Caco-2 (cell line): ENCODE data around the gene ANKRD44. TPM values are rescaled to one million over a fixed set of nuclear protein-coding genes. Genes with fewer than 3 reads are reported as not detected.

Source experiments
- BruUV-seq: library from RNA; stranded (reverse); fragments of 400-500 nt; replicated peaks from 2 replicates; lab custom pipeline; 2021; lab: Mats Ljungman, UMichigan
- CTCF ChIA-PET: fragments of 300-600 bp; sonication (Branson Sonifier 250); formaldehyde crosslinking; loops from one replicate; lab custom pipeline; 2022; ENCODE audit warnings: antibody characterized with exemption; lab: Charles Lee
- POLR2A ChIA-PET: fragments of 300-600 bp; sonication (Branson Sonifier 250); formaldehyde crosslinking; loops from one replicate; lab custom pipeline; 2022; ENCODE audit warnings: antibody characterized with exemption; lab: Charles Lee
- DNase-seq, 2 experiments: peaks; one replicate each; pipeline versions ENCODE4 v3.0.0 to v3.0.0-alpha.2; 2020 to 2022
- H3K27me3 ChIP-seq: replicated peaks from 2 replicates; pipeline ENCODE4 v1.6.0; 2011; ENCODE audit warnings: low read length; ENCODE audit not compliant: control insufficient read depth, insufficient read depth
- H3K36me3 ChIP-seq: 2 replicates; pipeline ENCODE4 v1.5.1; 2011; ENCODE audit warnings: low read length; ENCODE audit not compliant: control insufficient read depth, insufficient read depth
- H3K4me1 ChIP-seq: fragments of 250-450 bp; sonication (Bioruptor Pico); 2 replicates; pipeline ENCODE4 v1.5.1; 2020; ENCODE audit warnings: mild to moderate bottlenecking
- H3K4me3 ChIP-seq: 2 replicates; pipeline ENCODE4 v1.5.1; 2011; ENCODE audit warnings: low read depth, mild to moderate bottlenecking, control low read depth, low read length
- H3K9me3 ChIP-seq: fragments of 250-450 bp; sonication (Bioruptor Pico); 2 replicates; pipeline ENCODE4 v1.5.1; 2020; ENCODE audit warnings: mild to moderate bottlenecking, moderate library complexity
- H3K27ac Mint-ChIP-seq: one replicate; pipeline ENCODE4 v1.8.0; 2022; ENCODE audit warnings: mixed read lengths; ENCODE audit not compliant: unreplicated experiment
- H3K27me3 Mint-ChIP-seq: one replicate; pipeline ENCODE4 v1.8.0; 2022; ENCODE audit warnings: mixed read lengths; ENCODE audit not compliant: insufficient read depth, unreplicated experiment
- H3K36me3 Mint-ChIP-seq: one replicate; pipeline ENCODE4 v1.8.0; 2022; ENCODE audit warnings: mild to moderate bottlenecking, mixed read lengths; ENCODE audit not compliant: insufficient read depth, unreplicated experiment
- H3K4me1 Mint-ChIP-seq: one replicate; pipeline ENCODE4 v1.8.0; 2022; ENCODE audit warnings: low read depth, mixed read lengths; ENCODE audit not compliant: unreplicated experiment
- H3K4me3 Mint-ChIP-seq: one replicate; pipeline ENCODE4 v1.8.0; 2022; ENCODE audit warnings: mild to moderate bottlenecking, moderate library complexity, mixed read lengths; ENCODE audit not compliant: unreplicated experiment
- H3K9me3 Mint-ChIP-seq: one replicate; pipeline ENCODE4 v1.8.0; 2022; ENCODE audit warnings: mixed read lengths; ENCODE audit not compliant: unreplicated experiment
- intact Hi-C: fragments of 100-400 bp; cut with micrococcal nuclease; formaldehyde crosslinking; loops from one replicate; pipeline ENCODE4 v1.10.0; 2022; ENCODE audit not compliant: unreplicated experiment
- total RNA-seq: library from RNA; stranded (reverse); gene quantifications from 2 replicates; pipeline ENCODE4 v1.2.3, GENCODE V29; 2022
- TF ChIP-seq, protein P1 (sequence below), 2 experiments: fragments of 200-600 bp in 1 of 2; IDR thresholded peaks; 1 replicate in 1 of 2; 2 replicates in 1 of 2; pipeline versions ENCODE4 v1.5.1 to v1.8.0; 2011 to 2022; ENCODE audit warnings: antibody characterized with exemption in 1 of 2, control low read depth in 1 of 2, inconsistent platforms in 1 of 2, low read depth in 1 of 2, low read length in 1 of 2, mild to moderate bottlenecking in 1 of 2, moderate library complexity in 1 of 2; ENCODE audit not compliant: insufficient read depth in 1 of 2, severe bottlenecking in 1 of 2, unreplicated experiment in 1 of 2

The ANKRD44 gene
- total RNA-seq, 1 experiment from 2014 or later, result 1.0 TPM

DNA sequence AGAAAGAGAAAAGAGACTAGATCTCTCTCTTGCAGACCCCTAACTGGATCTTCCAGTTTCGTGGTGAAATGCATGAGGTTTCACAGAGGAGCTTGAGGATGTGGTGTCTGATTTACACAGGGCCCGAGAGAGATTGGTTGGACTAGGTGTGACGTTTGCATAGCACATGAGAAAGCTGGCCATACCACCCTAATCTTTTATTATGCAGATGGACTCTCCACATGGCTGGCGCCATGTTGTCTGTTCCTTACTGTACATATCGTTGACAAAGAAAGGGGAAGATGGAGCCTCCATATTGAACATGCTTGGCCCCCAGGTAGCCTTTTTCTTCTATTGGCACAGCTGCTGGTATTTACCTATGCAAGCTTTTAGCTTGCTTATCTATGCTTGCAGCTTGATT is 356.6 kb downstream of the ANKRD44 start:
- Mint-ChIP-seq H3K36me3 (no peaks in the 10 kb centered on the region), H3K4me1 (no peaks in the 10 kb centered on the region), H3K27ac (no peak overlapping the region), H3K9me3 (no peaks in the 10 kb centered on the region), H3K27me3 (peaks cover 11% of the 10 kb centered on the region), H3K4me3 (no peak overlapping the region)
- DNase-seq, result no peak
- 0 out of 2 replicates have a peak, but pooled peaks cover 4% of the 10 kb centered on the region for H3K4me1 ChIP-seq
- H3K4me3 ChIP-seq, result no peak overlapping the region
- H3K36me3 ChIP-seq, result no peaks in the 10 kb centered on the region
- intact Hi-C loops, result no loop called here
- TF ChIP-seq, protein P1, sequence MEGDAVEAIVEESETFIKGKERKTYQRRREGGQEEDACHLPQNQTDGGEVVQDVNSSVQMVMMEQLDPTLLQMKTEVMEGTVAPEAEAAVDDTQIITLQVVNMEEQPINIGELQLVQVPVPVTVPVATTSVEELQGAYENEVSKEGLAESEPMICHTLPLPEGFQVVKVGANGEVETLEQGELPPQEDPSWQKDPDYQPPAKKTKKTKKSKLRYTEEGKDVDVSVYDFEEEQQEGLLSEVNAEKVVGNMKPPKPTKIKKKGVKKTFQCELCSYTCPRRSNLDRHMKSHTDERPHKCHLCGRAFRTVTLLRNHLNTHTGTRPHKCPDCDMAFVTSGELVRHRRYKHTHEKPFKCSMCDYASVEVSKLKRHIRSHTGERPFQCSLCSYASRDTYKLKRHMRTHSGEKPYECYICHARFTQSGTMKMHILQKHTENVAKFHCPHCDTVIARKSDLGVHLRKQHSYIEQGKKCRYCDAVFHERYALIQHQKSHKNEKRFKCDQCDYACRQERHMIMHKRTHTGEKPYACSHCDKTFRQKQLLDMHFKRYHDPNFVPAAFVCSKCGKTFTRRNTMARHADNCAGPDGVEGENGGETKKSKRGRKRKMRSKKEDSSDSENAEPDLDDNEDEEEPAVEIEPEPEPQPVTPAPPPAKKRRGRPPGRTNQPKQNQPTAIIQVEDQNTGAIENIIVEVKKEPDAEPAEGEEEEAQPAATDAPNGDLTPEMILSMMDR (IDR thresholded peaks at IDR 0.05; ENCODE audit: insufficient read depth in 1 of 2, low read depth in 1 of 2, low read length in 1 of 2, severe bottlenecking in 1 of 2, unreplicated experiment in 1 of 2), result no peak
- ChIA-PET CTCF (no interaction called here), POLR2A (no interaction called here)
- H3K27me3 ChIP-seq, result no peaks in the 10 kb centered on the region
- H3K9me3 ChIP-seq, result no peaks in the 10 kb centered on the region
- no TSS peak for BruUV-seq

DNA sequence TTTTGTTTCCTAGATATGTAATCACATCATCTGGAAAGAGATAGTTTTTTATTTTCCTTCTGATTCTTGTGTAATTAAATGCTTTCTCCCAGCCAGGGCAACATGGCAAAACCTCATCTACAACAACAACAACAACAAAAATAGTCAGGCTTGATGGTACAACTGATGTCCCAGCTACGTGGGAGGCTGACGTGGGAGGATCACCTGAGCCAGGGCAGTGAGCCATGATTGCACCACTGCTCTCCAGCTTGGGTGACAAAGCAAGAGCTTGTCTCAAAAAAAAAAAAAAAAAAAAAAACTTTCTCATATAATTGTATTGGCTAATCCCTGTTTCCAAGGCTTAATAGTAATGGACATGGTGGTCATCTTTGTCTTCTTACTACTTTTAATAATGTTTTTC is 357.6 kb downstream of the ANKRD44 start:
- ChIA-PET CTCF (no interaction called here), POLR2A (no interaction called here)
- no peaks in the 10 kb centered on the region for H3K36me3 Mint-ChIP-seq

DNA sequence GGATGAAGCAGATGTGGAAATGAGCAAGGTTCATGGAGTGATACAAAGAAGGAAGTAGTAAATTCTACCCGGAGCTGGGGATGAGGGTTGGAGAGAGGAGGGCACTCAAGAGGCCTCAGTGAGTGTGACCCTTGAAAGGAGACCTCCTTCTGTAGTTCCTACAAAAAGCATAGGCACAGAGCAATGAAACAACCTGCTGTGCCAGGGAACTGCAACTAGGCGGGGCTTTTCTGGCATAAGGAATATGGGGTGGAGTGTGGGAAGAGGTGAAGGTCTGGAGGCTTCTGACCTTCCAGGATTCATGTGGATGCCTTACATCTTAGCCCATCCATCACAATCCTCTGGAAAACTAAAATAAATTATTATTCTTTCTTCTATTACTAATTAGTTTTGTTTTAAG is 358.6 kb downstream of the ANKRD44 start:
- no TSS peak for BruUV-seq
- no peaks in the 10 kb centered on the region for H3K36me3 Mint-ChIP-seq
- POLR2A ChIA-PET, result no interaction called here

More for the DNA sequence above, 357.6 kb downstream of the ANKRD44 start:
- Mint-ChIP-seq H3K4me1 (no peaks in the 10 kb centered on the region), H3K4me3 (no peak overlapping the region), H3K9me3 (no peaks in the 10 kb centered on the region), H3K27ac (no peak overlapping the region), H3K27me3 (peaks cover 11% of the 10 kb centered on the region)
- BruUV-seq, result no TSS peak
- Histone ChIP-seq H3K36me3 (no peaks in the 10 kb centered on the region), H3K4me3 (no peak overlapping the region), H3K9me3 (no peaks in the 10 kb centered on the region), H3K4me1 (0 out of 2 replicates have a peak, but pooled peaks cover 4% of the 10 kb centered on the region), H3K27me3 (no peaks in the 10 kb centered on the region)
- TF ChIP-seq, protein P1 (IDR thresholded peaks at IDR 0.05; ENCODE audit: insufficient read depth in 1 of 2, low read depth in 1 of 2, low read length in 1 of 2, severe bottlenecking in 1 of 2, unreplicated experiment in 1 of 2), result no peak
- intact Hi-C loops, result no loop called here
- DNase-seq, result no peak

More for the DNA sequence above, 358.6 kb downstream of the ANKRD44 start:
- no peak overlapping the region for H3K4me3 Mint-ChIP-seq
- Histone ChIP-seq H3K27me3 (no peaks in the 10 kb centered on the region), H3K4me1 (0 out of 2 replicates have a peak, but pooled peaks cover 4% of the 10 kb centered on the region), H3K36me3 (no peaks in the 10 kb centered on the region), H3K9me3 (no peaks in the 10 kb centered on the region), H3K4me3 (no peak overlapping the region)
- no peaks in the 10 kb centered on the region for H3K9me3 Mint-ChIP-seq
- TF ChIP-seq, protein P1 (IDR thresholded peaks at IDR 0.05; ENCODE audit: insufficient read depth in 1 of 2, low read depth in 1 of 2, low read length in 1 of 2, severe bottlenecking in 1 of 2, unreplicated experiment in 1 of 2), result no peak
- DNase-seq, result no peak
- H3K4me1 Mint-ChIP-seq, result no peaks in the 10 kb centered on the region
- CTCF ChIA-PET, result no interaction called here
- H3K27ac Mint-ChIP-seq, result no peak overlapping the region
- intact Hi-C loops, result no loop called here
- peaks cover 11% of the 10 kb centered on the region for H3K27me3 Mint-ChIP-seq
